ENCODE data around the gene OR6J1. TPM values are rescaled to one million over a fixed set of nuclear protein-coding genes. Genes with fewer than 3 reads are reported as not detected.
A peak's percentile ranks its signal among the peaks of the same experiment; 100 is the strongest.
"Not testable (repeated sequence)": the region's sequence is repeated elsewhere in the genome, so short reads cannot be mapped to it uniquely, and the experiment has no call there.

The OR6J1 gene
- total RNA-seq, 1 experiment from 2014 or later = not detected

GRCh38 chr14:22597771-22598098 lies 46.4 kb downstream of the OR6J1 start:
- peaks cover 2% of the 10 kb centered on the region for H3K36me3 ChIP-seq
- DNase-seq = no peak
- H3K4me3 ChIP-seq = peak overlapping the region; percentile 65
- no peaks in the 10 kb centered on the region for H3K9me3 ChIP-seq
- H3K27me3 ChIP-seq = no peaks in the 10 kb centered on the region

GRCh38 chr14:22597265-22597664 lies 46.9 kb downstream of the OR6J1 start:
- H3K4me3 ChIP-seq = no peak overlapping the region; the same call in 1 of the 2 replicates
- H3K9me3 ChIP-seq = no peaks in the 10 kb centered on the region
- no peaks in the 10 kb centered on the region; the same call in 1 of the 2 replicates for H3K36me3 ChIP-seq
- DNase-seq = no peak
- H3K27me3 ChIP-seq = no peaks in the 10 kb centered on the region

GRCh38 chr14:22596354-22596879 lies 47.7 kb downstream of the OR6J1 start:
- no peak overlapping the region for H3K4me3 ChIP-seq
- no peaks in the 10 kb centered on the region for H3K36me3 ChIP-seq
- no peaks in the 10 kb centered on the region for H3K27me3 ChIP-seq
- no peaks in the 10 kb centered on the region for H3K9me3 ChIP-seq
- DNase-seq = no peak

- Histone ChIP-seq H3K4me3 (no peak overlapping the region), H3K36me3 (no peaks in the 10 kb centered on the region), H3K9me3 (no peaks in the 10 kb centered on the region), H3K27me3 (no peaks in the 10 kb centered on the region)
- no peak for DNase-seq
Measured at GRCh38 chr14:22594156-22594716, 49.9 kb downstream of the OR6J1 start.

- Histone ChIP-seq H3K27me3 (no peaks in the 10 kb centered on the region), H3K36me3 (no peaks in the 10 kb centered on the region), H3K4me3 (no peak overlapping the region), H3K9me3 (no peaks in the 10 kb centered on the region)
- no peak for DNase-seq
Measured at GRCh38 chr14:22593601-22594000, 50.6 kb downstream of the OR6J1 start.

- no peak for DNase-seq
- Histone ChIP-seq H3K36me3 (no peaks in the 10 kb centered on the region), H3K4me3 (no peak overlapping the region), H3K9me3 (no peaks in the 10 kb centered on the region), H3K27me3 (no peaks in the 10 kb centered on the region)
Measured at GRCh38 chr14:22593189-22593588, 51.0 kb downstream of the OR6J1 start.

GRCh38 chr14:22589096-22589839 lies 54.9 kb downstream of the OR6J1 start, which contains the start of gene DAD1:
Gene DAD1 (minus strand): TSS chr14:22589224. CDS start chr14:22589157, 67 bp downstream.
- Histone ChIP-seq H3K9me3 (no peaks in the 10 kb centered on the region), H3K36me3 (peaks cover 22% of the 10 kb centered on the region), H3K4me3 (peak within 1 kb of the TSS; percentile 89), H3K27me3 (no peaks in the 10 kb centered on the region)
- DNase-seq = peak; percentile 93

- peak overlapping the region; percentile 89 for H3K4me3 ChIP-seq
- no peaks in the 10 kb centered on the region for H3K27me3 ChIP-seq
- DNase-seq = no peak
- H3K36me3 ChIP-seq = peaks cover 22% of the 10 kb centered on the region
- no peaks in the 10 kb centered on the region for H3K9me3 ChIP-seq
Measured at GRCh38 chr14:22588526-22589095, 55.5 kb downstream of the OR6J1 start.

GRCh38 chr14:22587677-22588422 lies 56.3 kb downstream of the OR6J1 start:
- not testable (repeated sequence) for H3K27me3 ChIP-seq, DNase-seq, H3K9me3 ChIP-seq
- Histone ChIP-seq H3K4me3 (peak overlapping the region; percentile 89), H3K36me3 (peaks cover 22% of the 10 kb centered on the region)

- H3K4me3 ChIP-seq = no peak overlapping the region
- H3K9me3 ChIP-seq = no peaks in the 10 kb centered on the region
- DNase-seq = no peak
- no peaks in the 10 kb centered on the region for H3K27me3 ChIP-seq
- H3K36me3 ChIP-seq = peaks cover 22% of the 10 kb centered on the region
Measured at GRCh38 chr14:22587247-22587646, 56.9 kb downstream of the OR6J1 start.

GRCh38 chr14:22583994-22584393 lies 60.2 kb downstream of the OR6J1 start:
- DNase-seq = no peak
- Histone ChIP-seq H3K36me3 (peaks cover 22% of the 10 kb centered on the region), H3K27me3 (no peaks in the 10 kb centered on the region), H3K4me3 (no peak overlapping the region), H3K9me3 (no peaks in the 10 kb centered on the region)

Other genes with a start within 250 kb of the OR6J1 start
- 275 and 292 TPM in 2 replicates for gene DAD1, start 55.1 kb downstream of the OR6J1 start, total RNA-seq (2014; rRNA removed; shearing (Covaris generic); ENCODE audit: low replicate concordance)
- gene ABHD4, start 46.1 kb downstream of the OR6J1 start, total RNA-seq (2014; rRNA removed; shearing (Covaris generic); ENCODE audit: low replicate concordance) = 0.89 and 15.5 TPM in 2 replicates
- gene OXA1L, start 122.3 kb upstream of the OR6J1 start, total RNA-seq (2014; rRNA removed; shearing (Covaris generic); ENCODE audit: low replicate concordance) = 47.3 and 67.5 TPM in 2 replicates
- 4.0 TPM in 1 of 2 replicates, not detected in the other for gene SLC7A7, start 171.1 kb upstream of the OR6J1 start, total RNA-seq (2014; rRNA removed; shearing (Covaris generic); ENCODE audit: low replicate concordance)
- gene MRPL52, start 185.5 kb upstream of the OR6J1 start, total RNA-seq (2014; rRNA removed; shearing (Covaris generic); ENCODE audit: low replicate concordance) = 22.1 and 92.8 TPM in 2 replicates
- gene MMP14, start 192.2 kb upstream of the OR6J1 start, total RNA-seq (2014; rRNA removed; shearing (Covaris generic); ENCODE audit: low replicate concordance) = 85.2 and 124 TPM in 2 replicates
- gene LRP10, start 227.4 kb upstream of the OR6J1 start, total RNA-seq (2014; rRNA removed; shearing (Covaris generic); ENCODE audit: low replicate concordance) = 6.4 and 21.9 TPM in 2 replicates
- gene REM2, start 238.9 kb upstream of the OR6J1 start, total RNA-seq (2014; rRNA removed; shearing (Covaris generic); ENCODE audit: low replicate concordance) = not detected in 2 replicates

Measured in MG63 (cell line).